SK-N-SH (cell line): ENCODE data around the gene TTLL12. TPM values are rescaled to one million over a fixed set of nuclear protein-coding genes. Genes with fewer than 3 reads are reported as not detected.
"Not testable (repeated sequence)": the region's sequence is repeated elsewhere in the genome, so short reads cannot be mapped to it uniquely, and the experiment has no call there.

Experiments
- CTCF ChIA-PET: fragments of 300-600, 350-600 bp; formaldehyde crosslinking; extraction: SDS; loops from one replicate; lab custom pipeline; 2021; lab: Yijun Ruan, JAX
- POLR2A ChIA-PET: fragments of 350-600 bp; sonication (Branson Sonifier 250); formaldehyde crosslinking; extraction: SDS; loops from one replicate; lab custom pipeline; 2020; ENCODE audit warnings: antibody characterized with exemption, inconsistent platforms; lab: Yijun Ruan, JAX
- DNase-seq: peaks from one replicate; pipeline ENCODE4 v3.0.0; 2012
- H2AFZ ChIP-seq: fragments of 200-600 bp; sonication (generic); 2 replicates; pipeline ENCODE4 v1.8.1; 2016; ENCODE audit warnings: antibody characterized with exemption, mild to moderate bottlenecking, low read depth
- H3F3A ChIP-seq: fragments of 200-600 bp; sonication (generic); replicated peaks from 2 replicates; pipeline ENCODE3; 2016; ENCODE audit warnings: antibody characterized with exemption, mild to moderate bottlenecking; ENCODE audit not compliant: insufficient read depth
- H3K27ac ChIP-seq, 2 experiments: fragments of 200-500 bp in 1 of 2; fragments of 200-600 bp in 1 of 2; sonication (Bioruptor generic) in 1 of 2; sonication (generic), shearing (Covaris generic) in 1 of 2; 2 replicates each; pipeline versions ENCODE4 v1.5.1 to v1.6.1; 2014 to 2016; ENCODE audit warnings: low read depth in 2 of 2, inconsistent platforms in 1 of 2, low read length in 1 of 2, mild to moderate bottlenecking in 1 of 2, mixed read lengths in 1 of 2
- H3K27me3 ChIP-seq: fragments of 200-600 bp; sonication (generic), shearing (Covaris generic); 2 replicates; pipeline ENCODE4 v1.6.1; 2016; ENCODE audit warnings: mixed run types; ENCODE audit not compliant: insufficient read depth
- H3K36me3 ChIP-seq, 2 experiments: fragments of 200-500 bp in 1 of 2; fragments of 200-600 bp in 1 of 2; sonication (Bioruptor generic) in 1 of 2; sonication (generic) in 1 of 2; replicated peaks in 1 of 2; 2 replicates each; pipeline versions ENCODE3 to v1.5.1; 2014 to 2016; ENCODE audit warnings: low read length in 1 of 2, mild to moderate bottlenecking in 1 of 2; ENCODE audit not compliant: insufficient read depth in 2 of 2, control insufficient read depth in 1 of 2
- H3K4me1 ChIP-seq, 2 experiments: fragments of 200-500 bp in 1 of 2; fragments of 200-600 bp in 1 of 2; sonication (Bioruptor generic) in 1 of 2; sonication (generic), shearing (Covaris generic) in 1 of 2; 2 replicates each; pipeline versions ENCODE4 v1.5.1 to v1.6.1; 2014 to 2016; ENCODE audit warnings: low read depth in 1 of 2, low read length in 1 of 2, mixed run types in 1 of 2; ENCODE audit not compliant: insufficient read depth in 2 of 2, control insufficient read depth in 1 of 2
- H3K4me2 ChIP-seq: fragments of 200-600 bp; sonication (generic), shearing (Covaris generic); 2 replicates; pipeline ENCODE4 v1.6.1; 2017; ENCODE audit warnings: mixed run types
- H3K4me3 ChIP-seq, 2 experiments: fragments of 200-500 bp in 1 of 2; fragments of 200-600 bp in 1 of 2; sonication (Bioruptor generic) in 1 of 2; sonication (generic), shearing (Covaris generic) in 1 of 2; 2 replicates each; pipeline versions ENCODE4 v1.5.1 to v1.8.1; 2014 to 2016; ENCODE audit warnings: low read depth in 2 of 2, inconsistent platforms in 1 of 2, low read length in 1 of 2, mild to moderate bottlenecking in 1 of 2, mixed read lengths in 1 of 2, moderate library complexity in 1 of 2
- H3K79me2 ChIP-seq: fragments of 200-600 bp; sonication (generic); 2 replicates; pipeline ENCODE4 v1.8.1; 2017; ENCODE audit warnings: mild to moderate bottlenecking; ENCODE audit not compliant: insufficient read depth
- H3K9ac ChIP-seq: fragments of 200-600 bp; sonication (generic); 2 replicates; pipeline ENCODE4 v1.6.1; 2017; ENCODE audit warnings: mixed run types
- H3K9me2 ChIP-seq: fragments of 200-600 bp; sonication (generic); 2 replicates; pipeline ENCODE4 v1.6.1; 2017; ENCODE audit warnings: mixed run types
- H3K9me3 ChIP-seq: fragments of 200-600 bp; sonication (generic); 2 replicates; pipeline ENCODE4 v1.6.1; 2017; ENCODE audit warnings: mixed run types, mild to moderate bottlenecking, moderate library complexity
- H4K20me1 ChIP-seq: fragments of 200-600 bp; sonication (generic); 2 replicates; pipeline ENCODE4 v1.6.1; 2017; ENCODE audit warnings: mild to moderate bottlenecking, mixed run types; ENCODE audit not compliant: insufficient read depth
- CTCF ChIP-seq: fragments of 200-600 bp; sonication (generic); IDR thresholded peaks from 2 replicates; pipeline ENCODE4 v1.6.1; 2017; ENCODE audit warnings: antibody characterized with exemption, mild to moderate bottlenecking, moderate library complexity
- ELF1 ChIP-seq: IDR thresholded peaks from 2 replicates; pipeline ENCODE4 v1.4.0; 2012
- EZH2phosphoT487 ChIP-seq: fragments of 200-600 bp; sonication (generic); IDR thresholded peaks from 2 replicates; pipeline ENCODE4 v1.6.1; 2017; ENCODE audit warnings: low read depth, mixed run types, mild to moderate bottlenecking, antibody characterized with exemption, moderate library complexity, borderline replicate concordance
- FOXM1 ChIP-seq: IDR thresholded peaks from 2 replicates; pipeline ENCODE4 v1.4.0; 2012; ENCODE audit warnings: low read depth, mild to moderate bottlenecking
- GABPA ChIP-seq: IDR thresholded peaks from 2 replicates; pipeline ENCODE4 v1.4.0; 2012; ENCODE audit warnings: low read depth, mild to moderate bottlenecking
- GATA2 ChIP-seq: sonication (generic); formaldehyde crosslinking; IDR thresholded peaks from 2 replicates; pipeline ENCODE4 v1.5.0; 2020; ENCODE audit warnings: mild to moderate bottlenecking, missing genetic modification reagents
- JUND ChIP-seq: IDR thresholded peaks from 2 replicates; pipeline ENCODE4 v1.4.0; 2012
- MEF2A ChIP-seq: IDR thresholded peaks from 2 replicates; pipeline ENCODE4 v1.4.0; 2012; ENCODE audit warnings: low read depth, borderline replicate concordance
- NFIC ChIP-seq: IDR thresholded peaks from 2 replicates; pipeline ENCODE4 v1.4.0; 2012; ENCODE audit warnings: borderline replicate concordance
- NRF1 ChIP-seq: IDR thresholded peaks from 2 replicates; pipeline ENCODE4 v1.6.1; 2012; ENCODE audit warnings: low read depth, mild to moderate bottlenecking, low read length
- PBX3 ChIP-seq: IDR thresholded peaks from 2 replicates; pipeline ENCODE4; 2012
- RAD21 ChIP-seq: IDR thresholded peaks from 2 replicates; pipeline ENCODE4 v1.6.1; 2012; ENCODE audit warnings: mild to moderate bottlenecking, low read length
- RCOR1 ChIP-seq: fragments of 150-350 bp; IDR thresholded peaks from 2 replicates; pipeline ENCODE4 v1.6.1; 2017; ENCODE audit warnings: antibody characterized with exemption, low read length
- REST ChIP-seq: IDR thresholded peaks from 2 replicates; pipeline ENCODE4 v1.6.1; 2012; ENCODE audit warnings: mild to moderate bottlenecking, low read depth, low read length, moderate library complexity
- RFX5 ChIP-seq: IDR thresholded peaks from 2 replicates; pipeline ENCODE4 v1.6.1; 2012; ENCODE audit warnings: mild to moderate bottlenecking, improper control_type of control experiment, low read length
- TEAD4 ChIP-seq: IDR thresholded peaks from 2 replicates; pipeline ENCODE4 v1.4.0; 2012; ENCODE audit warnings: mild to moderate bottlenecking, borderline replicate concordance; ENCODE audit not compliant: insufficient read depth
- USF1 ChIP-seq: IDR thresholded peaks from 2 replicates; pipeline ENCODE4 v1.4.0; 2012; ENCODE audit warnings: low read depth, borderline replicate concordance
- USF2 ChIP-seq: fragments of 150-350 bp; IDR thresholded peaks from 2 replicates; pipeline ENCODE4 v1.6.1; 2017; ENCODE audit warnings: antibody characterized with exemption, low read length, low read depth, borderline replicate concordance
- WGBS: methylation state at CpG from one replicate; pipeline ENCODE4 v1.1.6; 2017; ENCODE audit warnings: low lambda C conversion rate; 5-methylcytosine and 5-hydroxymethylcytosine counted together
- polyA plus RNA-seq, 3 experiments: library from polyadenylated mRNA; depleted of rRNA; stranded (reverse); fragments of >200 nt; gene quantifications; 2 replicates each; pipeline ENCODE4 v1.2.3, GENCODE V29; 2012

The TTLL12 gene
- polyA plus RNA-seq, 1 of the 3 experiments (the other 2 are of a cell fraction): 11.5 TPM

GRCh38 chr22:43148581-43148980 is 38.4 kb downstream of the TTLL12 start (continued):
- TF ChIP-seq REST (no peak), USF2 (no peak), ELF1 (no peak), RAD21 (no peak), GABPA (no peak), TEAD4 (no peak)

GRCh38 chr22:43147821-43148220 is 39.1 kb downstream of the TTLL12 start:
- no peaks in the 10 kb centered on the region for H3K36me3 ChIP-seq
- H3K9me3 ChIP-seq: no peaks in the 10 kb centered on the region
- no peak overlapping the region for H3K4me3 ChIP-seq
- no peak overlapping the region for H2AFZ ChIP-seq
- WGBS: 72% methylated on average over 8 of the region's 8 CpGs
- ChIA-PET CTCF (no interaction called here), POLR2A (no interaction called here)
- no peak overlapping the region for H3K9ac ChIP-seq
- H3K27me3 ChIP-seq: no peaks in the 10 kb centered on the region
- H3K27ac ChIP-seq: no peak overlapping the region
- TF ChIP-seq EZH2phosphoT487 (no peak), USF2 (no peak), USF1 (no peak), JUND (no peak), NFIC (no peak), CTCF (no peak), TEAD4 (no peak), RFX5 (no peak), GATA2 (CRISPR knock-in tag) (no peak), FOXM1 (no peak), RCOR1 (no peak), PBX3 (no peak), MEF2A (no peak), NRF1 (no peak)
- H3K4me2 ChIP-seq: no peak overlapping the region
- no peaks in the 10 kb centered on the region for H4K20me1 ChIP-seq
- H3F3A ChIP-seq: no peaks in the 10 kb centered on the region
- H3K9me2 ChIP-seq: no peaks in the 10 kb centered on the region
- H3K4me1 ChIP-seq: peaks cover 0 to 5% of the 10 kb centered on the region in 2 experiments; a peak in 1 of 4 replicates
- peaks cover 16% of the 10 kb centered on the region for H3K79me2 ChIP-seq
- DNase-seq: no peak

GRCh38 chr22:43146332-43146731 is 40.6 kb downstream of the TTLL12 start:
- H3K9me2 ChIP-seq, H3K36me3 ChIP-seq, H3K4me2 ChIP-seq, H3K4me1 ChIP-seq, CTCF ChIA-PET, DNase-seq, H3K9ac ChIP-seq, H2AFZ ChIP-seq, H3F3A ChIP-seq, H3K9me3 ChIP-seq, H4K20me1 ChIP-seq, H3K27me3 ChIP-seq, H3K4me3 ChIP-seq, H3K27ac ChIP-seq, POLR2A ChIA-PET: not testable (repeated sequence)
- H3K79me2 ChIP-seq: peaks cover 14% of the 10 kb centered on the region; the same call in 1 of the 2 replicates
- WGBS: 94% methylated on average over 15 of the region's 15 CpGs
